GM18498 (cell line): ENCODE results near the gene MAP4.
"Not testable (repeated sequence)": the region's sequence is repeated elsewhere in the genome, so short reads cannot be mapped to it uniquely, and the experiment has no call there.

Source experiments
- ATAC-seq: cut with Tn5 transposase; IDR thresholded peaks from one replicate; pipeline ENCODE4 v1.9.1; 2021; ENCODE audit warnings: mild to moderate bottlenecking, moderate library complexity; ENCODE audit not compliant: unreplicated experiment

The MAP4 gene

DNA sequence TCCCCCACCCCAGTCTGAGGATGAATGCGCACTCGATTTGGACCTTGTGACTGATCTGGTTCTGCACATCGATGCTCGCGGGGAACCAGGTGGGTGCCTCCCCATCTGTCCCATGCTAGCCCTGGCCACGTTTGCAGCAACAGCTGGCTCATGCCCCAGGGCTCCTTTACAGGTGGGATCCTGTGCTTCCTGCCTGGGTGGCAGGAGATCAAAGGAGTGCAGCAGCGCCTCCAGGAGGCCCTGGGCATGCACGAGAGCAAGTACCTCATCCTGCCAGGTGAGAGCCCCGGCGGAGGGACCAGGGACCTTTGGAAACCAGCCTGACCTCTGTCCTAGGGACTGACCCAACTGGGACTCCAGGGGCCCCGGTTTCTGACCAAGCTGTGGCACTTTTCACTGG lies 169.0 kb downstream of the MAP4 start:
- ATAC-seq: no peak

DNA sequence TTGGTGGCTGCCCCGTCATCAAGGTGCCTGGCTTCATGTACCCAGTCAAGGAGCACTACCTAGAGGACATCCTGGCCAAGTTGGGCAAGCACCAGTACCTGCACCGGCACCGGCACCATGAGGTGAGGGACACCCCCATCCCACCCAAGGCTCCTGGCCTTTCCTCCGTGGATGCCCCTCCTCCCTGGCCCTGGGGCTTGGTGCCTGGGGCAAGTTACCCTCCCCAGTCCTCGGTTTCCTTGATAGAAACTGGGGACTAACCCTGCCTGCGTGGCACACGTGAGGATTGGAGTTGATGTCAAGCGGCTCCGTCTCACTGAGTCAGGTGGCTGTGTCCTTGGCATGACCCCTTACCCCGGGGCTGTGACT lies 169.4 kb downstream of the MAP4 start:
- ATAC-seq: no peak

DNA sequence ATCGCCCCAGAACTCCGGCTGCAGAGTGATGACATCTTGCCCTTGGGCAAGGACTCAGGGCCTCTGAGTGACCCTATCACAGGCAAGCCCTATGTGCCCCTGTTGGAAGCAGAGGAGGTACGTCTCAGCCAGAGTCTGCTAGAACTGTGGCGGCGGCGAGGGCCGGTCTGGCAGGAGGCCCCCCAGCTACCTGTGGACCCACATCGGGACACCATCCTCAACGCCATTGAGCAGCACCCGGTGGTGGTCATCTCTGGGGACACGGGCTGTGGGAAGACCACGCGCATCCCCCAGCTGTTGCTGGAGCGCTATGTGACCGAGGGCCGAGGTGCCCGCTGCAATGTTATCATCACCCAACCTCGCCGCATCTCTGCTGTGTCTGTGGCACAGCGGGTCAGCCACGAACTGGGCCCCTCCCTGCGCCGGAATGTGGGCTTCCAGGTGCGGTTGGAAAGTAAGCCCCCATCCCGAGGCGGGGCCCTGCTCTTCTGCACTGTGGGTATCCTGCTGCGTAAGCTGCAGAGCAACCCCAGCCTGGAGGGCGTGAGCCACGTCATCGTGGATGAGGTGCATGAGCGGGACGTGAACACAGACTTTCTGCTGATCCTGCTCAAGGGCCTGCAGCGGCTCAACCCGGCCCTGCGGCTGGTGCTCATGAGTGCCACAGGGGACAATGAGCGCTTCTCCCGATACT lies 169.9 kb downstream of the MAP4 start:
- no peak for ATAC-seq

DNA sequence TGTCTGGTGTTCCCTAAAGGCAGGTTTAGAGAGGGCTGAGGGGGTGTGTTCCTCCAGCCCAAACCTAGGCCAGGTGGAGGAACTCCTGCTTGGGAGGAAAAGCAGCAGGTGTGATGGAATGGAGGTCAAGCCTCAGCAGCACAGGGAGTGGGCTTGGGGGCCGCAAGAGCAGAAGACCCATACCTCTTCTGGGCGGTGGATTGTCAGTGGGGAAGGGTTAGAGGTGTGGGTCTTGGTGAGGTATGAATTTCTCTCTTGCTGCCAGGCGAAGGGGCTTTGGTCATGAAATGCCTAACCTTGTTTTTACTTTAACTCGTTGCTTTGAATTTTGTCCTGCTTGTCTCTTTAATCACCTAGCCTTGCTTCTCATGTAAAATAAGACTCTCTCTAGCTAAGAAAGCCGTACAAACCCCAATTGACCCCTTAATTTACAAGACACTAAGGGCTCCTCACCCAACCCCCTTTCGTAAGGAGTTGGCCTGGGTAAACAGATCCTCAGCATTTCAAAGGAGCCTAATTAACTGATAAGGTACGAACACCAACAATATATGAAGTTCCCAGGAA lies 174.3 kb downstream of the MAP4 start:
- no peak for ATAC-seq

DNA sequence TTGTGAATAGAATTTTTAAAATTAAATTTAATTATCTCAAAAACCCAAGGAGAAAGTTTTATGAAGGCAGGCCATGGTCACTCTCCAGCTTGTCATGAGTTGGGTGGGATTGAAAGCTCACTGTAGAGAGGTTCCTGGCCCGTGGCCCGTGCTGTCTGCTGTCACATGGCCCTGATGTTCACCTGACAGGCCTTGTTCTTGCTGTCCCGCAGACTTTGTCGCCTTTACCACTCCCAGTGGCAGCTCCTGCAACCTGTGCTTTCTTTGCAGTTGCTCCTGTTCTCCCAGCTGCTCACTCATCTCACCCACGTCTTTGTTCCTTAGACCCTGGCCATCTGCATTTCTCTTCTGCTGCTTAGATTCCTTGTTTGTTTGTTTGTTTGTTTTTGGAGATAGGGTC lies 177.7 kb downstream of the MAP4 start:
- ATAC-seq: no peak

DNA sequence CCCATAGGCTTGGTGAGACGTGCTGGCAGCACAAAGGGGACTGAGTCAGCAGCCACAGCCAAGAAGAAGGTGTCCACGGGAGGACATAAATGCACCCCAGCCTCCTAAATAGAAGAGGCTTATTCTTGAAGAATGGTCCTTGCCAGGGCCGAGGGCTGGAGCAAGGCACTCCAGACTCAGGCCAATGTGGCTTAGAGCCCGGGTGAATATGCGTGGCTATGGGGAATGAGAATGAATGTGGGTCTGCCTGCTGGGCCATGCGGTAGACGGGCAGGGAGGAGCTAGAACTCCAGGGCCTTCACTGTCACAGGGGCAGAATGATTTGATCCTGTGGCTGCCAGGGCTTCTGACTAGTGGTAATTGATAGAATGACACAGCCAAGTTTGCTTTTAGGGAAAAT lies 179.2 kb downstream of the MAP4 start:
- ATAC-seq: no peak

DNA sequence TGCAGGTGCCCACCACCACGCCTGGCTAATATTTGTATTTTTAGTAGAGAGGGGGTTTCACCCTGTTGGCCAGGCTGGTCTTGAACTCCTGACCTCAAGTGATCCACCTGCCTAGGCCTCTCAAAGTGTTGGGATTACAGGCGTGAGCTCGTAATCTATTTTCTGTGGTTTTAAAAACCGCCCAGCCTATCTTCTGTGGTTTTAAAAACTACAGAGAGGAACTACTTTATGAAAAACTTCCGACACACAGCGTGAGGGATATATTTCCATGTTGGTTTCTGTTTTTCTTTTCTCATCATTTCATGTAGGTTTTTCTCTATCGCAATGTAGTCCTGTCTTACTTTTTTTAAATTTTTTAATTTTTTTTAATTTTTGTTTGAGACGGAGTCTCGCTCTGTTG lies 186.7 kb downstream of the MAP4 start:
- ATAC-seq: not testable (repeated sequence)

DNA sequence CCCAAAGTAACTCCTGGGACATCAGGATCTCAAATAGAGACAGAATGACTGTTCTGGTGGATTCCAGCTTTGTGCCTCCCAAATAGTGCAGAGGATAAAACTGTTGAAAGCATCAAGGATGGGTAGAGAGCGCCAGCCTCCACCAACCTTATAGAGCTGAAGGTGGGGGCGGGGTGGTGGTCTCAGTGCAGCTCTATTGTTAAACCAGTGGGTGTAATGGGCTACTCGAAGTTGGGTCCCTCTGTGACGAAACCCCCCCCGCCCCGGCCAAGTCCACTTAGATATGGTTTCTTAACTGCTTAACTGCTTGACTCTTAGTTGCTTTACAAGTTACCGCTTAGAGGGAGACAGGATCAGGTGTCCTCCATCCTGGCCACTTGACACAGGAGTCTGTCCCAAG lies 190.6 kb downstream of the MAP4 start:
- no peak for ATAC-seq

DNA sequence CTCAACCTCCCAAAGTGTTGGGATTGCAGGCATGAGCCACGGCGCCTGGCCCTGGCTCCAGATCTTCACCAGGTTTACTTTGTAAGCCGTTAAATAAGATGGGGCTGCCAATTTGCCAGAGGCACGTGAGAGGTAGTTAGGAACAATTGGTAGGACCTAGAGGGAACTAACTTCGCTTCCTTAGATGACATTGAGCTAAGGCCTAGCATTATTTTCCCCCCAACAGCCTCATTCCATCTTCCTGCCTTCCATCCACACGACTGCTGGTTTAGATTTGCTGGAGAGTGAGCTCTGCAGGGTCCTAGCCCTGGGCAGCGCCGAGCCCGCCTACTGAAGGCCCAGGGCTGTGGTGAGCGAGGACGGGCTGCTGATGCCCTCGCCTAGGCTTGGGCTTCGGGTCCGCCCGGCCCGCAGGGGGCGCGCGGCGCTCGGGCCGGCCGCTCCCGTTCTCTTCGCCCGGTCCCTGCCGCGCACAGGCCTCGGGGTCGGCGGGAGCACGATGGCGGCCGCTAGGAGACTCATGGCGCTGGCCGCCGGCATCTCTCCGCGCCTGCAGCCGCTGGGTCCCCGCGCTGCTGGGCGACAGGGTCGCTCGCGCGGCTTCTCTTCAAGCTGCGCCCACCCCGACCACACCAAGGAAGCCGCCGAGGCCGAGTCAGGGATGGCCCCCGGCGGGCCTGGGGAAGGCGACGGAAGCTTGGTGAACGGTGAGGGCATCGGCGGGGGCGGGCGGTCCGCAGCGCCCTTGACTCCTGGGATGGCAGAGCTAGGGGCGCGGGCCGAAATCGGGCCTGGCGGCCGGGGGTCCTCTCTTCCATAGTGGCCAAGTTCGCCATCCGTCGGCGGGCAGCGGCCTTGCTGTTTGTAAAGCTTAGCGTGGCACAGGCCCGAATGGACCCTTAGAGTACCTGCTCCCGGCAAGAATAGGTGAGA lies 191.4 kb downstream of the MAP4 start:
- ATAC-seq: peak; percentile 89

DNA sequence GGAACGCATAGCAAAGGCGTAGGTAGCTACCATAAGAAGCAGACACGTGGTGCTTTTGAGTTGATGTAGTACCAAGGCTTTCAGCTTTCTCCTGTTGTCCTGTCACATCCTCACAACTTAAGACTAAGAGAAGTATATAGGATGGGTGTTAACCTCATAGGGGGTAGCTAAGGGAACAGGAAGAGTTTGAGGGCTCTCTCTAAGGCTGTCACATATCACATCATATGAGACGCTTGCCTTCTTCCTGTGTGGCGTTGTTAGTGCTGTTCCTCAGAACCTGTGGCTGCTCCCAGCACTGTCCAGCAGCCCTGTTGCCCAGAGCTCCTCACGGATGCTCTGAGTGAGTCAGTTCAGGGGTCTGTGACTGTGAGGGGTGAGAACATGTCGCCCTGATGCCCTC lies 198.6 kb downstream of the MAP4 start:
- ATAC-seq: no peak

DNA sequence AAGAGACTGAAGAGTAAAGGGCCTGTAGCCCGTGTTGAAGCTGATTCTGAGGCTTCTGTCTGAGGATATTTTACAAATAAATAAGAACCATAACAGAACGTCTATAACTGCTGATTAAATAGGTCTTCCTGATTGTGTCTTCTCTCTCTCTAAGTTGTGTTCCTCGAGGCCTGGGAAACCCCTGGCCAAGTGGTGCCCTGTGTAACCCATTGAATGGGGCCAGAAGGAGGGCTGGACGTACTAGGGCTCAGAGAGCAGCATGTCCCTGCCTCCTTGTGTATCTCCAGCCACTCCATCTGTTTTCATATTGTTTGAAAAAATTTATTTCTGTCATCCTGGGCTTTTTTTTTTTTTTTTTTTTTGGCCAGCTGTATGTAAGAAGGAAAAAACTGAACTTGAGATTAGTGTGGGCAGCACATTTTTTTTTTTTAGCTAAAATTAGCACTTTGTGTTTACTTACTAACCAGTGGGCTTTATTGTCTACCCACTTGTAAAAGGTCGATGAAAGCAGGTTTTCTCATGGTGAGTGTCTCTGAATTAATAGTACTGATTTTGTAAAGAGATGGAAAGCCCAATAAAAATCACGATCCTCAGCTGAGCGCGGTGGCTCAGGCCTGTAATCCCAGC lies 202.6 kb downstream of the MAP4 start:
- ATAC-seq: no peak

DNA sequence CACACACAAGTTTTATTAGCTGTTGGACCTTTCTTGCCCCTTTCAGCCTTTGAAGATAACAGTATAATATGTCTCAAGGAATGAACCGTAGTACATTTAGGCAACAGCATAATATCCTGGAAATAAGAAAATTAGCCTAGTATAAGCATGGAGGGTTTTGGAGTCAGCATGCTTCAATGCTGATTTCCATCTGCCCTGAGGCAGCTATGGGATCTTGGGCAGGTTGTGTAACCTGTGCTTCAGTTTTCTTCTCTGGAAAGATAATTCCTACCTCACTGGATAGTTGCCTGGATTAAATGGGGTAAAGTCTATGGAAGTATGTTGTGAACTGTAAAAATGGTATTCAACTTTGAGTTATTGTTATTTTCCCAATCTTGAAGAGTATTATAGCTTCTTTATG lies 211.6 kb downstream of the MAP4 start:
- ATAC-seq: no peak

DNA sequence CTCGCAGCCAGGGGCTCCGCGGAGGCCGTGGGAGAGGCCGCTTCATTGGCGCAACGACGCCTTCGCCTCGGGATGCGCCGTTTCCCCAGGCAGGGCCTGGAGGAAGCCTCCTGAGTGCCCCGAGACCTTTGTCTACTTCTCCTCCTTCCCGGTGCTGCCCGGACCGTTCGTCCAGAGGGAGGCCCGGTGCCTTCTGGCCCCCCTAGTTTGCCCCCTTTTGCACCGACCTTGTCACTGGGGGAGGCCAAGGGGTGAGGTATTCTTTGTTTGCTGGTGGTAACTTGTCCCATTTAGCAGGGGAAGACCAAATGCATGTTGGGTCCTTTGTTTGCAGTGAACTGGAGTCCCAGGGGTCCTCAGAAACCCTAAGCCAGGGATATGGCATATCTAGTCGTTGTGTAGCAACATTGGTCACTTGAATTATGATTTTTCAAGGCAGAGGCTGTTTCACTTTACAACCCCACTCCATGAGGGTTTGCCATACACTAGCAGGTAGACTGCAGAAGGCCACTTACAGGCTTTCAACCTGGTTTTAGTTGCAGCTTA lies 212.7 kb downstream of the MAP4 start:
- no peak for ATAC-seq

DNA sequence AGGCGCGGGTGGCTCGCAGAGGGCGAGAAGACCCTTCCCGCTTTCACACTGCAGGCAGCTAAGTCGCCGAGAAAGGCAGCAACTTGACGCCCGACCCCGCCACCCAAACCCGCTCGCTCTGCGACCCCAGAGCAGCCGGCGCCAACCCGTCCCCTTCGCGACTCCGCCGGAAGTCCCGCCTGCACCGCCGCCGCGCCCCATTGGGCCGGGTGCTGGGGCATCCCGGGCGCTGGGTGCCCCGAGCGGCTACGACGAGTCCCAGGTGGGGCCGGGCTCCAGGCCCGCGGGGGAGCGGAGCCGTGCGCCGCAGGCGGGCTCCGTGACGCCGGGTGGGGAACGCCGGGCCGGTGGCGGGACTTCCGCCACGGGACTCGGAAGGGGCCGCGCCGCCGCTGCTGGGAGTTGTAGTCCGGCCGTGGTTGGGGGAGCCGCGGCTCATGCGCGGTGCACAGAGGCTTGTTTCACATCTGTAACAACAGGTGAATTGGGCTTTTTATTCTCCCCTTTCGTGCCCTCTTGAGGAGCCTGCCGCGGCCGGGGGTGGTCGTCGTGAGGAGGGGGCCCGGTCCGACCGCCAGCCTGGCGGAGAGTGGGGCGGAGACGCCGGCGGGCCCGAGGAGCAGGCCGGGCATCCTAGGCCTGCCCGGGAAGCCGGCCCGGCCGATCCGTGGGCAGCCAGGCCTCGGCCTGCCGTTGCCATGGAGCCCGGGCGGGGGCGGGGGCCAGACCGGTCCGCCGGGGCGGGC lies 213.3 kb downstream of the MAP4 start, which contains the start of gene DHX30:
Gene DHX30 (plus strand): TSS at position 405 of the 746 bp plus-strand sequence. CDS start 7,546 bp downstream, outside the sequence.
- peak; percentile 89 for ATAC-seq
